ENCODE data around the gene LSAMP. TPM values are rescaled to one million over a fixed set of nuclear protein-coding genes. Genes with fewer than 3 reads are reported as not detected.
"Not testable (repeated sequence)": the region's sequence is repeated elsewhere in the genome, so short reads cannot be mapped to it uniquely, and the experiment has no call there.

LSAMP gene
- total RNA-seq, 1 donor from 2014 or later = 18.0 TPM

DNA sequence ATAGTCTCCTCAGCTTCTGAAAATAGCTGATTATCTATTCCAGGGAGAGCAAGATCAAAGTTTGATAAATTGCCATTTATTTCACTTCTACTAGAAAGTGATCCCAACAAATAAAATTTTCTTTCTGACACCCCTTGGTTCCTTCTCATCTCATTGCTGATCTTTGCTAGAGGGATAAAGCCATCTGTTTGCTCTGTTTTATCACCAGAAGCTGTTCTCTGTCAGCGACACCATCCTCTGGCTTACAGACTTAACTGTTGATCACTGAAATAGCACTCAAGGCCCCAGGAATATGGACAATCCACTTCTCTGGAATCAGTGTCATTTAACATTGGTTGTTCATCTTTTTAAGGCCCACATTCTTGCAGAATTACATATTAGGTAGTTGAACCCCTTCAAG is 219.0 kb downstream of the LSAMP start:
- Histone ChIP-seq H3K4me3 (no peak overlapping the region), H3K27me3 (no peaks in the 10 kb centered on the region), H3K36me3 (no peaks in the 10 kb centered on the region), H3K79me2 (ENCODE audit: low read depth) (no peaks in the 10 kb centered on the region), H3K4me2 (no peak overlapping the region), H3K9ac (no peak overlapping the region), H3K27ac (no peak overlapping the region), H3F3A (ENCODE audit: low read depth) (no peaks in the 10 kb centered on the region), H3K9me3 (ENCODE audit: low read depth) (no peaks in the 10 kb centered on the region), H2AFZ (replicated peaks) (no peak overlapping the region), H3K4me1 (peaks cover 16% of the 10 kb centered on the region), H4K20me1 (ENCODE audit: low read depth) (no peaks in the 10 kb centered on the region)
- Mint-ChIP-seq H3K36me3 (no peaks in the 10 kb centered on the region), H3K4me1 (peaks cover 5% of the 10 kb centered on the region), H3K27ac (no peak overlapping the region), H3K9me3 (peaks cover 2% of the 10 kb centered on the region), H3K27me3 (ENCODE audit: insufficient read depth, low read depth) (no peaks in the 10 kb centered on the region), H3K4me3 (no peak overlapping the region)
- DNase-seq (ENCODE audit: low spot score) = no peak
- TF ChIP-seq EZH2 (IDR thresholded peaks at IDR 0.05) = no peak
- TF ChIP-seq, protein P1, sequence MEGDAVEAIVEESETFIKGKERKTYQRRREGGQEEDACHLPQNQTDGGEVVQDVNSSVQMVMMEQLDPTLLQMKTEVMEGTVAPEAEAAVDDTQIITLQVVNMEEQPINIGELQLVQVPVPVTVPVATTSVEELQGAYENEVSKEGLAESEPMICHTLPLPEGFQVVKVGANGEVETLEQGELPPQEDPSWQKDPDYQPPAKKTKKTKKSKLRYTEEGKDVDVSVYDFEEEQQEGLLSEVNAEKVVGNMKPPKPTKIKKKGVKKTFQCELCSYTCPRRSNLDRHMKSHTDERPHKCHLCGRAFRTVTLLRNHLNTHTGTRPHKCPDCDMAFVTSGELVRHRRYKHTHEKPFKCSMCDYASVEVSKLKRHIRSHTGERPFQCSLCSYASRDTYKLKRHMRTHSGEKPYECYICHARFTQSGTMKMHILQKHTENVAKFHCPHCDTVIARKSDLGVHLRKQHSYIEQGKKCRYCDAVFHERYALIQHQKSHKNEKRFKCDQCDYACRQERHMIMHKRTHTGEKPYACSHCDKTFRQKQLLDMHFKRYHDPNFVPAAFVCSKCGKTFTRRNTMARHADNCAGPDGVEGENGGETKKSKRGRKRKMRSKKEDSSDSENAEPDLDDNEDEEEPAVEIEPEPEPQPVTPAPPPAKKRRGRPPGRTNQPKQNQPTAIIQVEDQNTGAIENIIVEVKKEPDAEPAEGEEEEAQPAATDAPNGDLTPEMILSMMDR (IDR thresholded peaks at IDR 0.05) = no peak
- no peak for TF ChIP-seq EZH2phosphoT487 (IDR thresholded peaks at IDR 0.05)

DNA sequence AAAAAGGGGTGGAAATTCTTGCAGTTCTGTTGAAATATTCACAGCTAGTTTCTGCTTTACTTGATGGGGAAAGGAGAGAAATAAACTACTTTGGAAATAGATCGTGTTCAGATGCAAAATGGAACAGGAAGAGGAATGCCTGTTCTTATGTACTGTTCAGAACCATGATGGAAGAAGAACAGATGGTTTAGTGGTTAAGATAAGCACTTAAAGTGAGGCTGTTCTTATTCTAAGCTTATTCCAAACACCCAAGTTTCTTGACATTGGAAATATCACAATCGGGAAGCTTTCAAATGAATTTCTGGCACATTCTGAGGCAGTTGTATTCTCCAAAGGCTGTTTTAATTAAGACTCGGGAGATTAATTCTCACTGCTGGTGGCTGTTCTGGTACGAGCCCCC is 228.5 kb downstream of the LSAMP start:
- Histone ChIP-seq H3K9me3 (ENCODE audit: low read depth) (no peaks in the 10 kb centered on the region), H3K4me1 (peaks cover 5% of the 10 kb centered on the region), H3K27me3 (no peaks in the 10 kb centered on the region), H2AFZ (replicated peaks) (no peak overlapping the region), H3K4me3 (no peak overlapping the region), H3K9ac (no peak overlapping the region), H4K20me1 (ENCODE audit: low read depth) (no peaks in the 10 kb centered on the region), H3F3A (ENCODE audit: low read depth) (no peaks in the 10 kb centered on the region), H3K27ac (no peak overlapping the region), H3K36me3 (no peaks in the 10 kb centered on the region), H3K4me2 (no peak overlapping the region), H3K79me2 (ENCODE audit: low read depth) (no peaks in the 10 kb centered on the region)
- DNase-seq (ENCODE audit: low spot score) = no peak
- no peak overlapping the region for H3K4me3 Mint-ChIP-seq
- TF ChIP-seq EZH2 (IDR thresholded peaks at IDR 0.05) = no peak
- TF ChIP-seq, protein P1 (IDR thresholded peaks at IDR 0.05) = no peak
- no peak for TF ChIP-seq EZH2phosphoT487 (IDR thresholded peaks at IDR 0.05)
- H3K27me3 Mint-ChIP-seq (ENCODE audit: insufficient read depth, low read depth) = no peaks in the 10 kb centered on the region
- H3K36me3 Mint-ChIP-seq = peaks cover 2% of the 10 kb centered on the region
- H3K4me1 Mint-ChIP-seq = peaks cover 4% of the 10 kb centered on the region
- no peaks in the 10 kb centered on the region for H3K9me3 Mint-ChIP-seq
- H3K27ac Mint-ChIP-seq = no peak overlapping the region

DNA sequence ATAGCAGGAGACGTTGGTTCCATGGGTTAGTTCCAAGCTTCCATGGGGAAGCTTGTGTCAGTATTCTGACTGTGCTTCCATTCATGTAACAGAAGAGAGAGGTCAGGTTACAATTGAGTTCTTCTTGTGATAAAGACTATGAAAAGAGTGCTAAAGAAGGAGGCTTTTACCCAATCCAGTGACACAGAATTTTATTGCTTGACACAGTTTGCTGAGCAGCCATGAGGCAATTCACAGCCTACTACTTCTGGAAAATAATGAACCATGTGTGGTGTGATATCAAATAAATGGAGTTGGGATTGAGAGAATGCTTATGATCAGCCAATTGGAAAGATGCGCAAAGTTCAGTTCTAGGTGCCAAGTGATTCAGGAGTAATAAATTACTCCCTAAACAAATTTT is 233.4 kb downstream of the LSAMP start:
- no peak overlapping the region for H3K4me3 Mint-ChIP-seq
- no peaks in the 10 kb centered on the region for H3K27me3 Mint-ChIP-seq (ENCODE audit: insufficient read depth, low read depth)
- peaks cover 6% of the 10 kb centered on the region for H3K4me1 ChIP-seq
- DNase-seq (ENCODE audit: low spot score) = no peak
- H3K4me2 ChIP-seq = no peak overlapping the region
- H3K36me3 Mint-ChIP-seq = peaks cover 16% of the 10 kb centered on the region
- peaks cover 10% of the 10 kb centered on the region for H3K9me3 Mint-ChIP-seq
- H3K27ac Mint-ChIP-seq = no peak overlapping the region
- no peaks in the 10 kb centered on the region for H3F3A ChIP-seq (ENCODE audit: low read depth)
- H2AFZ ChIP-seq (replicated peaks) = no peak overlapping the region
- H3K9ac ChIP-seq = no peak overlapping the region
- no peak overlapping the region for H3K4me3 ChIP-seq
- no peaks in the 10 kb centered on the region for H3K36me3 ChIP-seq
- H3K9me3 ChIP-seq (ENCODE audit: low read depth) = no peaks in the 10 kb centered on the region
- TF ChIP-seq, protein P1 (IDR thresholded peaks at IDR 0.05) = no peak
- TF ChIP-seq EZH2phosphoT487 (IDR thresholded peaks at IDR 0.05) (no peak), EZH2 (IDR thresholded peaks at IDR 0.05) (no peak)
- peaks cover 5% of the 10 kb centered on the region for H3K4me1 Mint-ChIP-seq
- H3K27ac ChIP-seq = no peak overlapping the region
- no peaks in the 10 kb centered on the region for H3K27me3 ChIP-seq
- H3K79me2 ChIP-seq (ENCODE audit: low read depth) = no peaks in the 10 kb centered on the region
- no peaks in the 10 kb centered on the region for H4K20me1 ChIP-seq (ENCODE audit: low read depth)

DNA sequence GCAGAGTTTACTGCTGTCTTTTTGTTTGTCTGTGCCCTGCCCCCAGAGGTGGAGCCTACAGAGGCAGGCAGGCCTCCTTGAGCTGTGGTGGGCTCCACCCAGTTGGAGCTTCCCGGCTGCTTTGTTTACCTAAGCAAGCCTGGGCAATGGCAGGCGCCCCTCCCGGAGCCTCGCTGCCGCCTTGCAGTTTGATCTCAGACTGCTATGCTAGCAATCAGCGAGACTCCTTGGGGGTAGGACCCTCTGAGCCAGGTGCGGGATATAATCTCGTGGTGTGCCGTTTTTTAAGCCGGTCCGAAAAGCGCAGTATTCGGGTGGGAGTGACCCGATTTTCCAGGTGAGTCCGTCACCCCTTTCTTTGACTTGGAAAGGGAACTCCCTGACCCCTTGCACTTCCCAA is 236.5 kb downstream of the LSAMP start:
- H3K4me1 ChIP-seq; H3K27me3 ChIP-seq; H3K9me3 ChIP-seq (ENCODE audit: low read depth); H3K36me3 ChIP-seq; H3K4me3 ChIP-seq; H3K79me2 ChIP-seq (ENCODE audit: low read depth); H3K27ac ChIP-seq; H3K27ac Mint-ChIP-seq; H3K4me1 Mint-ChIP-seq; DNase-seq (ENCODE audit: low spot score); H2AFZ ChIP-seq (replicated peaks); H3K9ac ChIP-seq; H3K4me2 ChIP-seq; H3K4me3 Mint-ChIP-seq; H3K9me3 Mint-ChIP-seq; H3K27me3 Mint-ChIP-seq (ENCODE audit: insufficient read depth, low read depth); H4K20me1 ChIP-seq (ENCODE audit: low read depth); H3F3A ChIP-seq (ENCODE audit: low read depth): not testable (repeated sequence)
- H3K36me3 Mint-ChIP-seq = peaks cover 16% of the 10 kb centered on the region

All from neural progenitor cell (in vitro differentiated cells).